ENCODE measurements around the gene CST9. TPM values are rescaled to one million over a fixed set of nuclear protein-coding genes. Genes with fewer than 3 reads are reported as not detected.

CST9 gene
- total RNA-seq, 1 experiment from 2014 or later: not detected

DNA sequence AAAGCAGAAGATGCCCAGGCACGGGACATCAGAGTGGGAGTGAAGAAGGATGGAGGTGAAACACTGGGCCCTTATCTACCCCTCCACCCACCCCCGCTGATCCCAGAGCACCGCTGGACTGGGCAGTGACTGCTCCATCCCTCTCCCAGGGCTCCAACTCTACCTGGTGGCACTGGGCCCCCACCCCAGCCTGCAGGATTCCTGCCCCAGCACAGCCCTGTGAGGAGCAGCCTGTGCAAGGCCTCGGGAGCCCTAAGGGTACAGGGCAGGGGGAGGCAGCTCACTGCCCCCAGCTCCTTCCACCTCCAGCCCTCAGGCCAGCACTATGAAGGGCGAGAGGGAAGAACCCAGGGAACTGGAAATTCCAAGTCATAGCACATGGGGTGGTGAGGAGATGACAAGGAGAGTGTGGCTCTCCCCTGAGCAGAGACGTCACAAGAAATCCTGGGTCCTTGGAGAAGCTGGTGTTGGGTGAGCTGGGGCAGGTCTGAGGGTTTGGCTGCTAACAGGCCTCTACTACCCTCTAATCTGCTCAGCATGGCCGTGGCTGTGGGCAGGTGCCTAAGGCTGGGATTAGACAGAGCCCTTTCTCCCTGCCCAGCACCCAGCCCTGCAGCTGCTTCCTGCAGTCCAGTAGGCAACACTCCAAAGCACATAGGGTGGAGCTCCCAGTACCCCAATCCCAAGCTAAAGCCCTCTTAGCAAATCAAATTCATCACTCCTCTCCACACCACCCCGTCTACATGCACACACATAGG is 28.5 kb upstream of the CST9 start:
- DNase-seq (ENCODE audit: low read depth in 1 of 2, low spot score in 2 of 2): no peak
- Histone ChIP-seq H3K4me1 (replicated peaks) (peaks cover 14% of the 10 kb centered on the region), H3K36me3 (peaks cover 38% of the 10 kb centered on the region), H3K27me3 (replicated peaks) (no peaks in the 10 kb centered on the region), H3K4me3 (no peak overlapping the region), H3K27ac (no peak overlapping the region), H3K9me3 (replicated peaks) (0 out of 2 replicates have a peak, but pooled peaks cover 2% of the 10 kb centered on the region)

DNA sequence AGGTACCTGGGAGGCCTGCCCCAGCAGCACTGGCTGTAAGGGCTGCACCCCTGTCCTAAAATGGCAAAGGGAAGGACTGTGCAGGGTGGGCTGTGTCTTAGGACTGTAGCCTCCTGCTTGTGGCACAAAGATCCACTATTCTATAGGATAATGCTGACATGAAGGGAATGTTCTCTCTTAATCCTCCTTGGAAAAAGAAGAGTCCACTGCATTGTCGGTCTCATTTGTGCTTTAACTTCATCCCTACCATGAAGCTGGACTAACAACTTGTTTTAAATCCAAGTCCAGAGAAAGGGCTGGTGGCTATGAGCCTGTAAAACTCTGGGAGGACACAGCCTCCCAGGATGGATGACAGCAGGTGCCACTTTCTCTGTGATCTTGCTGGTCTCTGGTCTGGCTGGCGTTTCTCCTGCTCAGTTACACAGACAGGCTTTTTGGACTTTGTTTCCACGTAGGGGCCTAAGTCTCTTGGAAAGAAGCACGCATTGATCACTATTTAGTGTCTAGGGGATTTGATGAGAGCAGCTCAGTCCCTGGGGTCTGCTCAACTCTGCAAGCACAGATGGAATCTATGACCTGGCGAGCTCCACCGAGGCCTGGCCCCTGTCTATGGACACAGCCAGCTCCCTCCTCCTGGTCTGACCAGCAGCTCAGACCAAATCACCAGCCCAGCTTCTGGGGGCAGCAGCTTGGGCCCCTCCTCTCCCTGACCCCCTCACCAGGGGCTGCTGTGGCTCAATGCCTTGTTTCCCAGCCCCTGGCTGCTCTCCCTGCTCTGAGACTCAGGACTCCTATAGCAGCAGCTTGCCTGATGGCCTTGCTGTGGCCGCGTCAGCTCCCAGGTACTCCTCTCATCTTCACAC is 27.2 kb upstream of the CST9 start:
- H3K9me3 ChIP-seq (replicated peaks): 0 out of 2 replicates have a peak, but pooled peaks cover 2% of the 10 kb centered on the region
- no peak overlapping the region for H3K27ac ChIP-seq
- no peak overlapping the region for H3K4me3 ChIP-seq
- peaks cover 21% of the 10 kb centered on the region for H3K4me1 ChIP-seq (replicated peaks)
- H3K36me3 ChIP-seq: peaks cover 38% of the 10 kb centered on the region
- H3K27me3 ChIP-seq (replicated peaks): no peaks in the 10 kb centered on the region
- DNase-seq (ENCODE audit: low read depth in 1 of 2, low spot score in 2 of 2): no peak

DNA sequence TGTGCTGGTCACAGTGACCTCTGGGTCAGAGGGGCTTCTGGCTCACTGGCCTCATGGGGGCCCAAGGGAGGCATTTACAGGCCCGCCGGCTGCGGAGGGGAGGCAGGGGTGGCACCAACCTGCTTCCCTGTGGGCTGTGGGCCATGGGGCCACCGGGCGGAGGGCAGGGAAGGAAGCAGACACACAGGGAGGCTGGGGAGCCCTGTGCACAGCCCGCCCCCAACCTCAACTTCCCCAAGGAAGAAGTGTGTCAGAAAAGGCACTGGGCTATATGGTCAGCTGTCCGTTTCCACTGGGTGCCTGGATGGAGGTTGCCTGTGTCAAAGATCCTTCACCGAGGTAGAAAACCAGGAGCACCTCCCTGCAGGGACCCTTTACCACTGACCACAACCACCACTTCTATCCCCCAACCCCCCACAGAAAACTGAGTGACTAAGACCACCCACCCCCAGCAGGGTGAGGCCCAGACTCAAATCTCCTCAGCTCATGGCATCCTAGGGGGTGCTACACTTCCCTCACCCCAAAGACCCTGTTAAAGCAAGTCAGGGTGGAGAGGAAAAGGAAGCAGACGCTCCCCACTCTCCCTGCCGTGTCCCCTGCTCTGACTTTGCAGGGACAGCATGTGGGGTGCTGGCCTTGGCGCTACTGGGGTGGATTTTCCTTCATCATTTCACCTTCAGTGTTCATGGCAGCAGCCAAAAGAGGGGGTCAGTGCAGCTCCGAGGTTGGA is 26.4 kb upstream of the CST9 start:
- DNase-seq (ENCODE audit: low read depth in 1 of 2, low spot score in 2 of 2): no peak
- no peaks in the 10 kb centered on the region for H3K27me3 ChIP-seq (replicated peaks)

DNA sequence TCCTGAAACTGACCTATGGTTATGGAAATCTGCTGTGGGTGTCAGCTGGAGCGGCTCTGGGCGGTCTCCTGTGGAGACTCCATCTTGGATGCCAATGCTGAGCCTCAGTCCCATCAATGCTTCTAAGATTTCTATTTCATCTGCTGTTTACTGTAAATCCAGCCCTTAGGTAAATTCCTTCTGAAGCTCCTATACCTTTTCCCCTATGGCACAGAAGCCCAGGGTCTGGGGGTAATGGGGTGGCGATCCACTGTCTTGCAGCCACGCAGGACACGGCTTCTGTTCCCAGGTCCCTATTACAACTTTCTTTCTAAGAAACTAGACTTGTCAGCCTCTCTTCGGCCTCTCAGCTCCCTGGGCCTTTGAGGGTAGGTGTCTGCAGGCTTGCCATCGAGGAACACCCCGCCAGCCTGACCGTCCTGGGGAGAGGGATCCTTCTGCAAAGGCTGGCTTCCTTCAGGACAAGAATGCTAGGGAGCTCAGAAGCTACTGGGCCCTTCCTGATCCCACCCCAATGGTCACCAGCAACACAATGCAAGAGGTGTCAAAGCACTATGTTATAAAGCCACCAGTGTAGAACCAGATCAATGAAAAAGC is 25.6 kb upstream of the CST9 start:
- no peak for DNase-seq (ENCODE audit: low read depth in 1 of 2, low spot score in 2 of 2)
- Histone ChIP-seq H3K4me1 (replicated peaks) (peaks cover 14% of the 10 kb centered on the region), H3K27me3 (replicated peaks) (no peaks in the 10 kb centered on the region), H3K4me3 (no peak overlapping the region), H3K36me3 (peaks cover 30% of the 10 kb centered on the region), H3K9me3 (replicated peaks) (no peaks in the 10 kb centered on the region), H3K27ac (no peak overlapping the region)

More for the DNA sequence above, 26.4 kb upstream of the CST9 start:
- Histone ChIP-seq H3K4me3 (no peak overlapping the region), H3K36me3 (peaks cover 32% of the 10 kb centered on the region), H3K4me1 (replicated peaks) (peaks cover 21% of the 10 kb centered on the region), H3K27ac (no peak overlapping the region), H3K9me3 (replicated peaks) (no peaks in the 10 kb centered on the region)

DNA sequence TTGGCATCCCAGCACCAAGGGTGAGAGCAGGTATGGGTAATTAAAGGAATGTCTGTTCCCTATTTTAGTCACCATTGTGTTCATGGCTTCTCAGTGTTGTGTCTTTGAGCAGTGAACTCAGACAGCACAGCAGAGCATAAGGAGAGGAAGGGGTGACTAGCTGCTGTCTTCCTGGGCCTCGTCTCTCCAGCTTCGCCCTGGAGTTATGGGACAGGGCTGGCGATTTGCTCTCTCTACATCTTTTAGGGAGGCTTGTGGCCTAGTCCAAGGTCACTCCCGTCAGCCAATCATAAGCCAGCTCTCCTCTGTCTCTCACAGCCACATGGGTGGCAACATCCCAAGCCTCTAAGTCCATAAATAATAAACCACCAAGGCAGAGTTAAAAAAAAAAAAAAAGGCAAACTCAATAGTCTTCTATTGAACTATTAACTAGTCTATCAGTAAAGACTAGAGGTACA is 24.7 kb upstream of the CST9 start:
- no peak overlapping the region for H3K4me3 ChIP-seq
- DNase-seq (ENCODE audit: low read depth in 1 of 2, low spot score in 2 of 2): no peak
- H3K9me3 ChIP-seq (replicated peaks): no peaks in the 10 kb centered on the region
- no peak overlapping the region for H3K27ac ChIP-seq
- H3K36me3 ChIP-seq: peaks cover 24% of the 10 kb centered on the region
- peaks cover 9% of the 10 kb centered on the region for H3K4me1 ChIP-seq (replicated peaks)
- no peaks in the 10 kb centered on the region for H3K27me3 ChIP-seq (replicated peaks)

DNA sequence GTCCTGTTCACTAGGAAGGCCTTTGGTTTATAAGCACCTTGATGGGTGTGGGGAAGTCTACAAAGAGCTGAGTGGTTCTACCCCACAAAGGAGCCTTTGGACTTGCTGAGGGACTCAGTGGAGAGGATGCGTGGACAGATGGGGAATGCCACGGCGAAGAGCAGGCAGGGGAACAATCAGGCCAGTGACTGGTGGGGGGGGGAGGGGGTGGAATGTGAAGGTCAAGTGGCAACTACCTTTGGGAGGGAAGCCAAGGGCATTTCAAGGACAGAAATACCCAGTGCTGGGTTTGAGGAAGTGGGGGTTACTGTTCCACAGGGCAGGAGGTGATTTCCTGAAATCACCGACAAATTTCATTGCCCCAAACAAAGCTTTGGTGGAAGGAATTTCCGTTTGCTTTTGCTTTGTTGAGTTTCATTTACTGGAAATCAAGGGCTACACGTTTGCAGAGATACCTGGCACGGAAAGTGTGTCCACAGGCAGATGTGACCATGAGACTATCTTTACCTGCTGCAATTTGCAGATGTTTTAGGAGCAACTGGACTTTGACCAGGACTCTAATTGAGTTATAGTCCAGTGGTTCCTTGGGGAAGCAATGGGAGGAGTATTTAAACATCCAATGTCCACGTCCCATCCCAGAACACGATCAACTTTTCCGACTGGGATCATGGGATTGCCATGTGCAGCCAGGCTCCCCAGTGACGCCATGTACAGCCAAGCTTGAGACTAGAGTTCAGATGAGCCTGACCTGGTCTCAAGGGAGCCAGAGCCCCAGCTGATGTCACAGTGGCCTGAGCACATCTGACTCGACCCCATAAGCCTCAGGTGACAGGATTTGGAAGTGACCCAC is 24.1 kb upstream of the CST9 start:
- no peaks in the 10 kb centered on the region for H3K27me3 ChIP-seq (replicated peaks)
- peaks cover 9% of the 10 kb centered on the region for H3K4me1 ChIP-seq (replicated peaks)
- no peak overlapping the region for H3K27ac ChIP-seq
- no peaks in the 10 kb centered on the region for H3K9me3 ChIP-seq (replicated peaks)
- no peak overlapping the region for H3K4me3 ChIP-seq
- H3K36me3 ChIP-seq: peaks cover 18% of the 10 kb centered on the region
- no peak for DNase-seq (ENCODE audit: low read depth in 1 of 2, low spot score in 2 of 2)

DNA sequence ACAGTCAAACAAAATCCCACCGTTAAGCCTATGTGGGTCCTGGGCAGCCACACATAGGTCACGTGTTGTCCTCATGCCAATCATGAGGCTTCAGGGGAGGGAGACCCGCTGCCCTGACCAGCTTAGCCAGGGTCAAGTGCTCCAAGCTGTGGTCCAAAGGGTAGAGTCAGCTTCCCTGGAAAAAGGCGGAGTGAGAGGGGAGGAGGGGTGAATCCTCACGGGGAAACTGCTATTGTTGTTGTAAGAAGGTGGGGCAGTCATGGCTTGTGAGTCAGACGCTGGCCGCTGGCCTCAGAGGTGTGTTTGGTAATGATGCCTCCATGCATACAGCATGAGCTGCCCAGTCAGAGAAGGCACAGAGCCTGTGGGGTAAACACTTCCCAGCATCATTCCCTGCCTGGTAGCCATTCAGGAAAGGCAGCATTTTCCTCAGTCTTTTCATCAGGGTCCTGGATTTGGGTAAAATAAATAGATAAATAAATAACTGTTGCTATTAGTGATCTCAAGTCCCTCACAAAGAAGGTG is 23.4 kb upstream of the CST9 start:
- peaks cover 13% of the 10 kb centered on the region for H3K4me1 ChIP-seq (replicated peaks)
- no peak overlapping the region for H3K27ac ChIP-seq
- no peaks in the 10 kb centered on the region for H3K9me3 ChIP-seq (replicated peaks)
- H3K36me3 ChIP-seq: peaks cover 14% of the 10 kb centered on the region
- no peaks in the 10 kb centered on the region for H3K27me3 ChIP-seq (replicated peaks)
- no peak overlapping the region for H3K4me3 ChIP-seq
- DNase-seq (ENCODE audit: low read depth in 1 of 2, low spot score in 2 of 2): peak; percentile 43 to 63

DNA sequence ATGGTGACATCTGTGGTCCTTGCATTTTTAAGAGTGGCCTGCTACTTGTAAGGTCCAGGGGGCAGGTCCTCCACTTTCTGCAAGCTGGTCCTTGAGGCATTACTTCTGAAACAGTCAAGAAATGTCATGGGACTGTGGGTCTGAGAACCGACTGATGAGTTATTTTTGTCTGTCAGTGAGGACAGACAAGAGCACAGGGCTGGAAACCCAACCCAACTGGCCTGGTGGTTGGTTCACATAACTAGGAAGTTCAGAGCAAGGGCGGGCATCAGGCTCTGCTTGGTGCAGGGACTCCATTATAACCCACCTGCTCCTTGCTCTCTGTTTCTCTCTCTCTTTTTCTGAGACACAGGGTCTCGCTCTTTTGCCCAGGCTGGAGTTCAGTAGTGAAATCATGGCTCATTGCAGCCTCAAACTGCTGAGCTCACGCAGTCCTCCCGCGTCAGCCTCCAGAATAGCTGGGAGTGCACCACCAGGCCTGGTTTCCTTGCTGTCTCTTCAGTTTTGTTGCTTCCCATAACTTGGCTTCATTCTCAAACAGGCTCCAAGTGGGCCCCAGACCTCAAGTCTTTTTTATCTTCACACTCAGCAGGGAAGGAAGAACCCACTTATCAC is 22.8 kb upstream of the CST9 start:
- Histone ChIP-seq H3K4me1 (replicated peaks) (peaks cover 18% of the 10 kb centered on the region), H3K27me3 (replicated peaks) (no peaks in the 10 kb centered on the region), H3K27ac (no peak overlapping the region)

DNA sequence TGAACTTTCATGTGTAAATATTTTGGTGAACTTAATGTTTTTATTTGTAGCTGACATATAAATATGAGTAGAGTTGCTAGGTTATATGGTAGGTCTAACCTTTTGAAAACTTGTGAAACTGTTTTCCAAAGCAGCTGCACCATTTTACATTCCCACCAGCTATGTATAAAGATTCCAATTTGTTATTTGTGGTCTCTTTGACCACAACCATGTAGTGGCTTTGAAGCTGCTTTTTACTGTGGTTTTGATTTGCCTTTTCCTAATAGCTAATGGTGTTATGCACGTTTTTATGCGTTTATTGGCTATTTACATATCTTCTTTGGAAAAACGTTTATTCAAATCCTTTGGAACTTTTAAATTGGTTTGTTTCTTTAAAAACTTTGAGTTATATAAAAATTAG is 21.8 kb upstream of the CST9 start:
- Histone ChIP-seq H3K9me3 (replicated peaks) (no peaks in the 10 kb centered on the region), H3K27me3 (replicated peaks) (no peaks in the 10 kb centered on the region), H3K4me1 (replicated peaks) (peaks cover 19% of the 10 kb centered on the region), H3K4me3 (no peak overlapping the region), H3K36me3 (no peaks in the 10 kb centered on the region; the same call in 1 of the 2 replicates), H3K27ac (no peak overlapping the region)
- DNase-seq (ENCODE audit: low read depth in 1 of 2, low spot score in 2 of 2): no peak

More for the DNA sequence above, 22.8 kb upstream of the CST9 start:
- Histone ChIP-seq H3K4me3 (no peak overlapping the region), H3K9me3 (replicated peaks) (no peaks in the 10 kb centered on the region), H3K36me3 (peaks cover 8% of the 10 kb centered on the region)
- no peak for DNase-seq (ENCODE audit: low read depth in 1 of 2, low spot score in 2 of 2)

DNA sequence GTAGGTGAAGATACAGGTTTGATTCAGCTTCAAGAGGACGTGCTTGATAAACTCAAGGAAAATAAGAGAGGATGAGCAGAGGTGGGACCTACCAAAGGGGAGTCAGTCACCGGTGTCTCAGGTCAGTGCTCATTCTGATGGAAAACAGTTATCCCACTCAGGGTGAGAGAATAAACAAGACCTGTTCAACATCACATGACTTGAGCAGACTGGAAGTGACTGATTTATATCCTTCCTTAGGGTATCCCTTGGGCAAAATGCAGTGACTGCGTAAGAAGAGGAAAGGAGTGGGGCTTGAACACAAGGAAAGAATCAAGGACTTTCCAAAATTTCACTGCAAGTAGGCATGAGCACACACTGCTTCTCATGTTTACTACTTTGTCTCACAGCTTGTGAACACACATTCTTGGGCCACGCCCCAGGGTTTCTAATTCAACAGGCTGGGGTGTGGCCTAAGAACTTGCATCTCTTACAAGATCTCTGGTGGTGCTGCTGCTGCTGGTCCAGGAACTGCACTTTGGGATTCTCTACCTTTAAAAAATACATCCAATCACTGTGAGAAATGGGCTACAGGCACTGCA is 20.4 kb upstream of the CST9 start:
- Histone ChIP-seq H3K4me1 (replicated peaks) (peaks cover 24% of the 10 kb centered on the region), H3K27ac (no peak overlapping the region), H3K9me3 (replicated peaks) (no peaks in the 10 kb centered on the region), H3K4me3 (no peak overlapping the region), H3K27me3 (replicated peaks) (no peaks in the 10 kb centered on the region), H3K36me3 (no peaks in the 10 kb centered on the region; the same call in 1 of the 2 replicates)
- no peak for DNase-seq (ENCODE audit: low read depth in 1 of 2, low spot score in 2 of 2)

DNA sequence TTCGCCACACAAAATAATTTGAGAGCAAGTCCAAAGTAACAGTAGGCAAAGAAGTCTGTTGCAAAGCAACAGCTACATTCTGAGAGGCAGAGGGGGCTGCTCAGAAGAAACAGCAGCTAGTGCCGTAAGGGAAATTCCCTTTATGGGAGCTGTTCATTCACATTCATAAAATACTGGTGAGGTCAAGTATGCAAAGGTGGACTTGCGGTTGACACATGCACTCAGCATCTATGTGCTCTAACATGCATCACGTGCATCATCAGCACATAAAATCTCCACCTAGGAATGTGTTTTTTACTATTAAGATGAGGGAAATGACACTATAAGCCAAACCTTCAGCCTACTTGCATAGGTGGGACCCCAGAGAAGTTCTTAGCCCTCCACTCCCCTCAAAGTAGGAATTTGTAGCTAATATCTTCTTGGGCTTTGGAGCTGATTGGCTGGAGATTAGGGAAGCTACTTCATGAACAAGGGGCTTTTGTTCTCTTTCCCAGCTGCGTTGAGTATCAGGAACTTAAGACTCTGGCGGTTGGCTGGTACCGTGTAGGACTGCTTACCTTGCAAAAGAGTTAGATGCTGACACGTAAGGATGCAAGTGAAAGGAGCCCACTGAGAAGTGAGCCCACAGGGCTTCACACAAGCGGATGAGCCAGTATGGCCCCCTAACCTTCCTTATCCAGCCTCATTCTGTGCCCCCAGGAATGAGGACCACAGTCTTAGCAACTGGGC is 19.7 kb upstream of the CST9 start:
- no peak for DNase-seq (ENCODE audit: low read depth in 1 of 2, low spot score in 2 of 2)
- no peaks in the 10 kb centered on the region for H3K9me3 ChIP-seq (replicated peaks)

More for the DNA sequence above, 19.7 kb upstream of the CST9 start:
- no peaks in the 10 kb centered on the region; the same call in 1 of the 2 replicates for H3K36me3 ChIP-seq
- H3K4me3 ChIP-seq: no peak overlapping the region
- no peak overlapping the region for H3K27ac ChIP-seq
- H3K27me3 ChIP-seq (replicated peaks): no peaks in the 10 kb centered on the region
- peaks cover 24% of the 10 kb centered on the region for H3K4me1 ChIP-seq (replicated peaks)

All from SJSA1 (cell line).